Measurements from ENCODE around the gene FOXJ1.

The FOXJ1 gene

DNA sequence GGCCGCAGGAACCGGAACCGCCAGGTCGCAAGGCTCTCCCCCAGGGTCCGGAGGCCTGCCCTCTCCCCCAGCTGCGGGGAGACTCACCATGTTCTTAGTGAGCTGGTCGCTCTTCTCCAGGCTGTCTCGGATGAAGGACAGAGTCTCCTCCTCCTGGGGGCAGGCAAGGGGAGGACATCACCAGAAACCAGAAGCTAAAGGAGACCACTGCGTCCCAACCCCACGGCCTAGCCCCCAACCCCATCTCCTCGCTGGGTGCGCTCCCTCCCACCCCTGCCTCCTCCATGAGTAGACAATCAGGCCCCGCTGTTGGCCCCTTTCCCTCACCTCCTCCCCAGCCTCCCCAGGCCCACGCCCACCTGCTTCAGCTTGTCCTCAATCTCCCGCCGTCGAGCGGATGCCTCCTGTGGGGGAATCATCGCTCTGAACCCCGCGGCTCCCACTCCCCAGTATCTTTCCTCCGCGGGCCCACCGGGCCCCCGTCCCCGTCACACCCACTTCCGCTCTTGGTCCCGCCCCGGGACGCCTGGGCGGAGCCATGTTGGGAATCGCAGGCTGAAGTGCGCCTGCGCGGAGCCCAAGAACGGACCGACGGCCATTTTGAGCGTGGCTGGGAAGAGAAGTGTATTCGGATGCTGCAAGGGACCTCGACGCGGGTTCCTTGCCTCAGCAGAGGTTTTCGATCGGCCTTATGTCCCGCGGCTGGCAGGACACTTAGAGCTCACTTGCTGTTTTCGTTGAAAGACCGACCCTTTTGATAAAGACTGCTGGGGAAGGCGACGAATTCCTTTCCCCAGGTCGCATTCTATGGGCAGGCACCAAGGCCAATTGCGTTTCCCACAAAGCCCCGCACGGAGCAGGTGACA, 37.5 kb downstream of the FOXJ1 start, which contains the start of gene EXOC7 (continued):
- no peak for TF ChIP-seq PRDM2 (tag by site-specific recombination; IDR thresholded peaks at IDR 0.05; ENCODE audit: borderline replicate concordance)
- no peak for TF ChIP-seq ZNF521 (tag by site-specific recombination; IDR thresholded peaks at IDR 0.05)
- peak; percentile 79 for TF ChIP-seq KLF1 (tag by site-specific recombination; IDR thresholded peaks at IDR 0.05)

- H3K27ac ChIP-seq (ENCODE audit: extremely low read depth, low read depth, low read length): peak overlapping the region; percentile 83
Measured at GRCh38 chr17:76102944-76103273, 38.1 kb downstream of the FOXJ1 start.

More at GRCh38 chr17:76102944-76103273, 38.1 kb downstream of the FOXJ1 start:
- peaks cover 33 to 37% of the 10 kb centered on the region in 2 experiments for H3K36me3 ChIP-seq (ENCODE audit: control insufficient read depth in 2 of 2, insufficient read depth in 1 of 2, low read length in 2 of 2)
- TF ChIP-seq ZBTB20 (tag by site-specific recombination; IDR thresholded peaks at IDR 0.05) (no peak), REPIN1 (tag by site-specific recombination; IDR thresholded peaks at IDR 0.05; ENCODE audit: low read depth) (no peak), ZNF391 (tag by site-specific recombination; IDR thresholded peaks at IDR 0.05; ENCODE audit: borderline replicate concordance, low read depth) (no peak), ZSCAN16 (tag by site-specific recombination; IDR thresholded peaks at IDR 0.05) (no peak), ZNF777 (tag by site-specific recombination; IDR thresholded peaks at IDR 0.05; ENCODE audit: borderline replicate concordance) (no peak), ZNF747 (tag by site-specific recombination; IDR thresholded peaks at IDR 0.05) (no peak), ZSCAN4 (tag by site-specific recombination; IDR thresholded peaks at IDR 0.05) (no peak), ZNF112 (tag by site-specific recombination; IDR thresholded peaks at IDR 0.05) (no peak), ZNF132 (tag by site-specific recombination; IDR thresholded peaks at IDR 0.05; ENCODE audit: borderline replicate concordance) (no peak), ZBTB10 (tag by site-specific recombination; IDR thresholded peaks at IDR 0.05) (no peak), ZNF157 (tag by site-specific recombination; IDR thresholded peaks at IDR 0.05) (no peak), ZBTB1 (tag by site-specific recombination; IDR thresholded peaks at IDR 0.05) (no peak), ZNF211 (tag by site-specific recombination; IDR thresholded peaks at IDR 0.05; ENCODE audit: low read depth) (no peak), ZNF2 (tag by site-specific recombination; IDR thresholded peaks at IDR 0.05) (no peak)
- TF ChIP-seq, protein P1, sequence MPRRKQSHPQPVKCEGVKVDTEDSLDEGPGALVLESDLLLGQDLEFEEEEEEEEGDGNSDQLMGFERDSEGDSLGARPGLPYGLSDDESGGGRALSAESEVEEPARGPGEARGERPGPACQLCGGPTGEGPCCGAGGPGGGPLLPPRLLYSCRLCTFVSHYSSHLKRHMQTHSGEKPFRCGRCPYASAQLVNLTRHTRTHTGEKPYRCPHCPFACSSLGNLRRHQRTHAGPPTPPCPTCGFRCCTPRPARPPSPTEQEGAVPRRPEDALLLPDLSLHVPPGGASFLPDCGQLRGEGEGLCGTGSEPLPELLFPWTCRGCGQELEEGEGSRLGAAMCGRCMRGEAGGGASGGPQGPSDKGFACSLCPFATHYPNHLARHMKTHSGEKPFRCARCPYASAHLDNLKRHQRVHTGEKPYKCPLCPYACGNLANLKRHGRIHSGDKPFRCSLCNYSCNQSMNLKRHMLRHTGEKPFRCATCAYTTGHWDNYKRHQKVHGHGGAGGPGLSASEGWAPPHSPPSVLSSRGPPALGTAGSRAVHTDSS (tag by site-specific recombination; IDR thresholded peaks at IDR 0.05): no peak
- H3K4me1 ChIP-seq (ENCODE audit: control insufficient read depth, insufficient read depth, low read length): 0 out of 2 replicates have a peak, but pooled peaks cover 4% of the 10 kb centered on the region
- no peaks in the 10 kb centered on the region for H3K9me3 ChIP-seq (ENCODE audit: control insufficient read depth, insufficient read depth, low read depth, low read length)
- H3K4me3 ChIP-seq (ENCODE audit: low read depth, low read length): peak overlapping the region; percentile 71
- ChIA-PET CTCF (interaction anchor here (0.7 to 2.4 kb wide), 4 partner anchors 18 to 198 kb away, joined by 3 to 19 read pairs (median 12); no protein-coding TSS in a partner anchor), POLR2A (interaction anchor here (0.8 to 3.7 kb wide), 5 partner anchors 22 to 323 kb away, joined by 3 to 23 read pairs (median 11); partner anchors contain the start of genes SRP68 and ZACN)

Measured in HEK293 (cell line).